Endothelial cell of coronary artery (primary cell): ENCODE measurements around the gene SMIM3. TPM values are rescaled to one million over a fixed set of nuclear protein-coding genes. Genes with fewer than 3 reads are reported as not detected.

Experiments used
- total RNA-seq: library from RNA; depleted of rRNA; stranded (reverse); fragments of >200 nt; gene quantifications from 2 replicates; pipeline ENCODE4 v1.2.3, GENCODE V29; 2014

The SMIM3 gene, protein sequence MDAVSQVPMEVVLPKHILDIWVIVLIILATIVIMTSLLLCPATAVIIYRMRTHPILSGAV
- total RNA-seq = 2.7 and 8.5 TPM in 2 replicates

DNA sequence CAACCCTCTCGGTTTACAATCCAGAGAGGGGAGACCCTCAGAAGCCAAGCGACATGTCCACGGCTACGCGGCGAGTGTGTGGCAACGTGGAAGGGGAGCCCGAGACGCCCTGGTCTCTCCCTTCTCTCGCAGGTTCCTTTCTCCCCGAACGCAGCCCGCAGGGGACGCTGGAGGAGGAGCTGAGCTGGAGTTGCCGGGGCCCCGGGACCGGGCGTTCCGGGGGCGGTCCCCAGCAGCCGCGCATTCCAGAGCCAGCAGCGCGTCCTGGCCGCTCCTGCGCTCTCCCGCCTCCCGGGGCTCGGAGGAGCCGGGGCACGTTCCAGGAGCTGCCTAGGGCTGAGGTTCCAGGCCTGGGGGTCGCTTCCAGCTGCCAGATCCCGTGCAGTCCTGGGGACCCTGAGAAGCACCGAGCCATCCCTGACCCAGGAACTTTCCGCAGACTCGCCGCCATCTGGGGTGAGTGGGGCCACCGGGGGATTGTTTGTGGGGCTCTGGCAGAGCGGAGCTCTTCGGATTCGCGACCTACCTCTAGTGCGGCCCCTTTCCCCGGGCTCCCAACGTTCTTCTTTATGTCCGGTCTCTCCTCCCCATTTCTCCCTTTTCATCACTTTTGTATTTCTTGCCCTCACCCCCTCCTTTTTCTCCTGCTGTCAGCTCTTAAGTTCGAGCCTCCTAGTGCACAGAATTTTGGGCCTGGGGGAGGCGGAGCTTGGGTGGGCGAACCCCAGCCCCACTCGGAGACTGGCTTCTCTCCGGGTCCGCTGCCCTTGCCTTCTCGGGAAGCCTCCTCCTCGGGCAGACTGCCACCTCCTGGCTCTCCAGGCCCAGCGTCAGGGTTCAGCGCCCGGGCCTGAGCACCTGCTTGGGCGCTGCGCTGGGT, at the start of gene SMIM3:
Gene SMIM3 (plus strand): TSS at position 241 of the 880 bp plus-strand sequence. CDS start 16,684 bp downstream, outside the sequence.

DNA sequence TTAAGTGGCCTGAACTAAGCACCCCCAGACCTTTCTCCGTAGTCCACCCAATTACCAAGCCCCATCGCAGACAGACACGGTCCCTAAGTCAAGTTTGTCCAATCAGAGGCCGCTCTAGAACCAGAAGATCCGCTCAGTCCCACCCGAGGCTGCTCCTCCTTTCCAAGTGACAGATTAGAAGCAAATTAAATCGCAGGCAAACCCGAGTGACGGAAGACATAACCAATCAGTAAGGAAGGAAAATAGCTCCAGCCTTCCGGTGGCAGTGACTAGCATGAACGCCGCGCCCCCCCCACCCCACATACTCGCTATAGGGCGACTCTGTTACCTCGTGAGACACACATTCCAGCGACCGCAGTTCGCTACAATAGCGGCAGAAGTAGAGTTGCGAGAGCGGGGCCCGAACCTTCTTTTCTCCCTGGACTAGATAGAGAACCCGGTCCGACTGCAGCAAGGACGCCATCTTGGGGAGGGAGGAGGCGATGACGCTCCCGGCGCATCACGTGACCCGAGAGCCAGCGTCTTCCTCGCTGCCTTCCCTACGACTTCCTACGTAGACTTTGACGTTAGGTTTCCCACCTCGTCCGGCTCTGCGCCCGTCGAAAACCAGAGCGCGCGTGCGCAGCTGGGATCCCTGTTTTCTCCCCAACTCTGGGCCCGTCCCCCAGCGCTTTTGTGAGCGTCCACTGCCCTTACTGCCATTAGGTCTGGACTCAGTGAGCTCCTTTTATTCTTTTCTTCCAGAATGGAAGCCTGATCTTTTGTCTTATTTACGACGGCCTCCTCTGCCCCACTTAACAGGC, 19.8 kb upstream of the SMIM3 start, which contains the start of gene DCTN4:
Gene DCTN4 (minus strand): TSS at position 487 of the 803 bp plus-strand sequence. CDS start 24 bp downstream, at position 463.

DNA sequence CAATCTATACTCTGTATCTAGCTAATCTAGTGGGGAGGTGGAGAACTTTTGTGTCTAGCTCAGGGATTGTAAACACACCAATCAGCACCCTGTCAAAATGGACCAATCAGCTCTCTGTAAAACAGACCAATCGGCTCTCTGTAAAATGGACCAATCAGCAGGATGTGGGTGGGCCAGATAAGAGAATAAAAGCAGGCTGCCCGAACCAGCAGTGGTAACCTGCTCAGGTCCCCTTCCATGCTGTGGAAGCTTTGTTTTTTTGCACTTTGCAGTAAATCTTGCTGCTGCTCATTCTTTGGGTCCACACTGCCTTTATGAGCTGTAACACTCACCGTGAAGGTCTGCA, 67.7 kb downstream of the SMIM3 start, which contains the start of gene IRGM:
Gene IRGM (plus strand): TSS at position 214 of the 346 bp plus-strand sequence. CDS start 1,603 bp downstream, outside the sequence.

Other genes starting within 250 kb of the SMIM3 start
- 10.0 and 39.4 TPM in 2 replicates for gene SYNPO, start 138.1 kb upstream of the SMIM3 start, total RNA-seq
- 0.18 and 0.94 TPM in 2 replicates for gene MYOZ3, start 117.5 kb upstream of the SMIM3 start, total RNA-seq
- gene RBM22, start 77.7 kb upstream of the SMIM3 start, total RNA-seq = 18.5 and 18.9 TPM in 2 replicates
- 25.9 and 29.9 TPM in 2 replicates for gene DCTN4, start 19.7 kb upstream of the SMIM3 start, total RNA-seq
- gene IRGM, start 67.8 kb downstream of the SMIM3 start, total RNA-seq = not detected in 2 replicates
- 4.7 and 8.5 TPM in 2 replicates for gene ZNF300, start 126.2 kb downstream of the SMIM3 start, total RNA-seq
- 3.8 and 5.1 TPM in 2 replicates for gene GPX3, start 241.8 kb downstream of the SMIM3 start, total RNA-seq